Measurements from ENCODE around the gene NBEA.

The NBEA gene

GRCh38 chr13:35526577-35526976 is 584.5 kb downstream of the NBEA start:
- no peak for DNase-seq

GRCh38 chr13:35527451-35527850 is 585.4 kb downstream of the NBEA start:
- DNase-seq: no peak

DNA sequence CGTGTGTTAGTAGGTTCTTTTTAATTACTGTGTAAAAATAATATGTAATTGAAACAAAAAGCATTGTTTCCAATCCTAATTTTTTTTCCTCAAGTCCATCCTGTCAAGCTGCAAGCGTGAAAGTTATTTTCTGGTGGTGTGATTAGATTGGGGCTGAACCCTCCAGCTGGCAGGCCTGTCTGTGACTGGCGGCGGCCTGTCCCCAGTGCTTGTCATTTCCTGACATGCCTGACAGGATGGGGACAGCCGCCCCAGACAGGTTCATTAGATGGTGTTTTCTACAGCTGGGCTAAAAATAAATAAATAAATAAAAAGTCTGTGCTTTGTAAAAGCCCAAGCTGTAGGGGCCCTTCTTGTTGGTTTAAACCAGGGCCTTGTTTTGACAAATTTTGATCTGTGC is 588.1 kb downstream of the NBEA start:
- no peak for DNase-seq

GRCh38 chr13:35530581-35530980 is 588.5 kb downstream of the NBEA start:
- DNase-seq: no peak

DNA sequence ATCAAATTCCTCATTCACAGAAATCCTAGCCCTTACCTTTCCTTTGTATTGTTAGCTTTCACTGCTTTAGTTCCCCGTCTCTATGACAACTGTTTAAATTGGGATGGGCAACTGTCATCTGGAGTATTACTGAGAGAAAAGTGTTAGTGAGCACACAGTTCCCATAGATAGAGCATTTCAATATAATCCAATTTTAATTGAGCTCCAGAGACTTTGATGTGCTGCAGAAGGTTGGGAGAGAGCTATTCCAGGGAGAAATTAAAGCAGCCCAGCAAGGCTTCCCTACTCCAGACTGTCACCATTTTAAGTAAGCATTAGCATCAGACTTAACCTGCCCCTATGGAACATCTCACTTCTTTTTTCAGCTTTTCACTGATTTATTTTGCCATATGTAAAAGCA is 589.5 kb downstream of the NBEA start:
- DNase-seq: no peak

DNA sequence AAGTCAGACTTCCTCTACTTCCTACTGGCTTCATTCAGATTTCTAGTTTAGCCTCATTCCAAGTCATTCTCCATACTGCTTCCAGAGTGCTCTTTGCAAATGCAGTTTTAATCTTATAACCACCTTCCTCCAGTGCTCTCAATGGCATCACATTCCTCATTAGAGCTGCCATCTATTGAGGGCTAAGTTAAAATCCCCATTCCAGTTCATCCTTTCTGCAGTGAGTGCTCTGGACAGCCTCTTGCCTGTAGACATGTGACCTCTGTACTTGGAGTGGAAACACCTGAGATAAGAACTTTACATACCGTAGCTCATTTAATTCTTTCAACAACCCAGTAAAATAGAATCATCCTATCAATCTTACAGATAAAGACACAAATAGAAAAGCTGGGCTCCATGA is 592.3 kb downstream of the NBEA start:
- DNase-seq: no peak

DNA sequence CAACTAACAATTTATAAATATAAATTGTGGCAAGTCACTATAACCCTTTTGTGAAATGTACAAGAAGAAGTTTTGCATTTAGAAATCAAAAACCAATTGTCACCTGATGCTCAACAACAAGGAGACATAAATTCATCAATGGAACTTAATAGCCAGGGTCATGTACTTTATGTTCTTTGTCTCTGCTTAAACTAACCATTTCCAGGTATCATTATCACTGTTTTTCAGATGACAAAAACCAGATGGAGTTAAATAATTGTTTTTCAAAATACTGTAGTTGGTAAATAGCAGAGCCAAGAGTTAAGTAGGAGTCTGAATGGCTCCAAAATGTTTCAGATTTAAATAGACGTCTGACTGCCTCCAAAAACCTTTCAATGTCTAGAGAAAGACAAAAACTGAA is 606.7 kb downstream of the NBEA start:
- DNase-seq: no peak

- no peak for DNase-seq
Observed at GRCh38 chr13:35549481-35549880, 607.4 kb downstream of the NBEA start.

- no peak for DNase-seq
Observed at GRCh38 chr13:35552172-35552844, 610.2 kb downstream of the NBEA start.

- no peak for DNase-seq
Observed at GRCh38 chr13:35554972-35555623, 613.0 kb downstream of the NBEA start.

- DNase-seq: no peak
Observed at GRCh38 chr13:35557475-35557874, 615.4 kb downstream of the NBEA start.

GRCh38 chr13:35561540-35561939 is 619.5 kb downstream of the NBEA start:
- DNase-seq: no peak

- DNase-seq: no peak
Observed at GRCh38 chr13:35565273-35565672, 623.2 kb downstream of the NBEA start.

DNA sequence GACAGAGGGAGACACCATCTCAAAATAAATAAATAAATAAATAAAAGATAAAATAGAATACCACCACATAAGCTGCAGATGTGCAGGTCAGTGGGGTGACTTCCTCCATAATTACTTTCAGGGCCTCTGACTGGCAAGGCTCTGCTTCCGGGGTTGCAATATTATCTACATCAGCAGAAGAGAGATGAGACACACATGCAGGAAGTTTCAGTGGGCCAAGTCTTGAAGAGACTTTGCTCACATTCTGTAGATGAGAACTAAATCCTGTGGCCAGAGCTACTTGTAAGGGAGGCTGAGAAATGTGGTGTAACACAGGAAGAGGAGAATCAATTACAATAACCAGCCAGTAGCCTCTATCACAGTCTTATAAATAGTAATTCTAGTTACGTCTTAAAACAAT is 624.3 kb downstream of the NBEA start:
- no peak for DNase-seq

DNA sequence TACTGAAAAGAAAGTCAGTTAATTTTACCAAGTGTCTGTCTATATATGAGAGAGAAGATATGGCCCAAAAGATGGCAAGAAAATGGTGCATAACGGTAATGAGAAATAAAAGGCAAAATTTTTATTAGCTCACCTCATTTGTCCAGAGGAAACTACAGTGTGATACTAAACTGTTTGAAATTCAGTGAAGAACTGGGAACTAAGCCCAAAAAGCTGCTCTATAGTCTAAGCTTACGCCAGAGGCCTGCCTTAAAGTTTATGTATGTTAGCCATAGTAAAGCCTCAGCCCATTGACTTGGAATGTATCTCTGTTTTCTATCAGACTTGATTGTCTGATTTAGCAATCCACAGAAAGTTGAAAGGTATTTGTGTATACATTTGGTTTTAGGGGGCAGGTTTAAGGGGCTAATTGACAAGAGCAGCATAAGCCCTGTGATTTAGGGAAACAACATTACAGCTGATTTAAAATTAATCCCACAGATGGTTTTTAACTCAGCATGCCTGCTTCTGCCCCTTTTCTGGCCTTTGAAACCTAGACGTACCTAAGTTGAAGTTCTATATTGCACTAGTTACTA is 625.4 kb downstream of the NBEA start:
- no peak for DNase-seq

DNA sequence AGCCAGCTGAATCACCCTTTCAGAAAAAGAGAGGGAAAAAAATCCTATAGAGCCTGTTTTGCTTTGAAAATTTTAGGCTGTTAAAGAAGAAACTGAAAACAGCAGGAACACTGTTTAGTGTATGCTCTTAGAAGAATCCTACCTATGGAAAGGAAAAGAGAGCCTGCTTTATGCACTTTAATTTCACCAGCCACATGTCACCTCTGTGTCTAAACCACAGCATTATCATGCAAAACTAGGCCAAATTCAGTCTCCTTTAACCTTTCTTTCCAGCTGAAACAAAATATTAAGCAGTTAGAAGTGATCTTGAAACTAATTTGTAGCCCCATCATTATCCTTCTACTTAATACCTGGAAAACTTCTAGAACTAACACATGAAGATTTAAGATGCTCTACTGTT is 631.6 kb downstream of the NBEA start:
- DNase-seq: no peak

GRCh38 chr13:35592457-35592856 is 650.4 kb downstream of the NBEA start:
- no peak for DNase-seq

DNA sequence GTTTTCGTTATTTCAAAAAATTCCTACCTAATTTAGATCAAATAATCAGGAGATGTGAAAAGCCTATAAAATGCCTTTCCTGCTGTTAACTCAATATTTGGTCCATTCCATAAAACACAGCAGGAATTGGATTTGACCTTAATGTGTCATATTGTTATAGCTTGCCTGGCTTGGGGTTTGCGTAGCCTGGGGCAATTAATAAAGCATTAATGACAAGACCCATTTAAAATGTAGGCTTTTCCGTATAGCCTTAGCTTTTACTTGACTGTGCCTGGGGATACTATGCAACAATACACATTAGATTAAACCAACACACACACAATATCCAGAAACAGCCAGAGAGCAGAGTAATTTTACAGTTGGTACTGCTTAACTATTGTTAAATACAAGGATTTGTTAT is 651.6 kb downstream of the NBEA start:
- DNase-seq: no peak

DNA sequence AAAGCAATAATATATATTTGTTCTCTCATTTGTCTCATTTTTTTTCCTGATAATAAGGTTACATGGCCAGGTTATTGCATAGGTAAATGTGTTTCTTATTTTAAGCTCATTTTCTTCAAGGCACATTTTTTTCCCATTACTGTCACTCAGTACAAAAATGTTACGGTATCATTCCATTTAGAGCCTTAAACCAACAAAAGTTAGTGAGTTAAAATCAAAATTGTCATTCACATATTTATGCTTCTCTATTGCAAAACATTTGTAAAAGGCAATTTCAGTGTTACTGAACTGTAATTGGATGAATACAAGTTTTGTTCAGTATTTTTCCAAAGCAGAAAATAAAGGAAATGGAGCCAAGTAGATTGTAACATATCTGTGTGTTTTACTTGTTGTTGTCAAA is 652.0 kb downstream of the NBEA start:
- DNase-seq: no peak

GRCh38 chr13:35595181-35595580 is 653.1 kb downstream of the NBEA start:
- DNase-seq: no peak

GRCh38 chr13:35596321-35597030 is 654.4 kb downstream of the NBEA start:
- DNase-seq: no peak

DNA sequence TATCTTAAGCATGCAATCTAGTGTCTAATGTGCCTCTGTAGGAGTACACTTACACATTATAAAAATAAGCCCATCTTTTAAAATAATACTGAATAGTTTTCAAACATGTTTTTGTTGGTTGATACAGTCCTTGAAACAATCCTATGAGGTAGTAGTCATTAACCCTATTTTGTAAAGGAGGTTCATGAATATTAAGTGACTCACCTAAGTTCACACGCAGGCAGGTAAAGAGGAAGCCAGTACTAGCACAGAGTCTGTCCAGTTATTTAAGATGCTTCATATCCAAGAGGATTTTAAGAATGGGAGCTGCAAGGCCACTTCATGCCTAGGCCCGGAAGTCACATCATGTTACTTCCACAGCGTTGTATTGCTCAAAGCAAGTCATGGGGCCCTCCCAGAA is 655.4 kb downstream of the NBEA start:
- no peak for DNase-seq

DNA sequence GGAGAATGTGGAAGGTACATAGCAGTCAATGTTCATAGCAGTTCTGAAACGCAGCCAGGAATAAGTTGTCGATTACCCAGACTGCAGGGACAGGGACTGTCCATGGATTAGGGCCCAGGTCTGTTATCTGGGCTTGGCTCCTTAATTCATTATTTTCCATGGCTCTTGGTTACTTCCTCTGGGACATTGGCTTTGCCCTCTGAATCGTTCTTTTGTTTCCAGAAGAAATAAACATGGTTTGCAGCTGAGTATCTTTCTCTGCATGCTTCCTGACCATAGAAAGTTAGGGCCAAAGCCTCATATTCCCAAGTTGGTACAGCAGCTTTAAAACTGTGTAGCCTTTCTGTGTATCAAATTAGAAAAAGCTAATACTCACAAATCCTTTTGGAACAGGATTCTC is 656.2 kb downstream of the NBEA start:
- DNase-seq: no peak

DNA sequence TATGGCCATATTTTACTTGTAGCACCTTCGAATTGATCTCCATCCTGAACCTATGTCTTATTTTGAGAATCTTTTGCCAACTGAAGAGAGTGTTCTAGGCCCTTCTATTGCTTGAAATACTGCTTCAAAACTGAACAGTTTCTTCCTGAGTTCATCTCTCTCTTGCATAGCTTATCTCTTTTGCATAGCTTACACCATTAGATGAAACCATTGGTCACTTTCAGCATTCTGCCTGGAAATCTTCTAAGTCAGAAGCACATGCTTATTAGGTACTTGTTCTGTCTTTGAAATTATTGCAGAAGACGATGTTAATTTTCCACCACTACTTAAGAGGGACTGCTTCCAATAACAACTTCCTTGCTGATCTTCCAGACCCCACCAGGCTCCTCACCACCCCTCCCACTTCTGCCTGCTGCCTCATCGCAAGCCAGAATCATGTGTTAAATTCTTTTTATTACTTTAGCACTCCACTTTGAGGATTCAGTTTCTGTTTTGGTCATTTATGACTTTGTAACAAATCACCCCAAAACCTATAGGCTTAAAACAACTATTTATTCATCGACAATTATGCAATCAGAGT is 656.8 kb downstream of the NBEA start:
- DNase-seq: no peak
